ENCODE results near the gene SCRN3.

DNA sequence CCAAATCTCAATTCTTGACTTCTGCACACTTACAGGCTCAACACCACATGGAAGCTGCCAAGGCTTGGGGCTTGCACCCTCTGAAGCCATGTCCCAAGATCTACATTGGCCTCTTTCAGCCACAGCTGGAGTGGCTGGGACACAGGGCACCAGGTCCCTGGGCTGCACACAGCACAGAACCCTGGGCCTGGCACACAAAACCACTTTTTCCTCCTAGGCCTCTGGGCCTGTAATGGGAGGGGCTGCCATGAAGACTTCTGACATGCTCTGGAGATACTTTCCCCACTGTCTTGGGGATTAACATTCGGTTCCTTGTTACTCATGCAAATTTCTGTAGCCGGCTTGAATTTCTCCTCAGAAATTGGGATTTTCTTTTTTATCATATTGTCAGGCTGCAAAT is 30.9 kb upstream of the SCRN3 start:
- TF ChIP-seq CTCF (IDR thresholded peaks at IDR 0.05) = no peak
- no peak for TF ChIP-seq USF2 (IDR thresholded peaks at IDR 0.05; ENCODE audit: borderline replicate concordance, low read depth, low read length)
- TF ChIP-seq PBX3 (IDR thresholded peaks at IDR 0.05) = no peak
- no peak for TF ChIP-seq EZH2phosphoT487 (IDR thresholded peaks at IDR 0.05; ENCODE audit: borderline replicate concordance, low read depth)
- no peak for TF ChIP-seq SMC3 (IDR thresholded peaks at IDR 0.05; ENCODE audit: low read depth, low read length)
- TF ChIP-seq, protein P1, sequence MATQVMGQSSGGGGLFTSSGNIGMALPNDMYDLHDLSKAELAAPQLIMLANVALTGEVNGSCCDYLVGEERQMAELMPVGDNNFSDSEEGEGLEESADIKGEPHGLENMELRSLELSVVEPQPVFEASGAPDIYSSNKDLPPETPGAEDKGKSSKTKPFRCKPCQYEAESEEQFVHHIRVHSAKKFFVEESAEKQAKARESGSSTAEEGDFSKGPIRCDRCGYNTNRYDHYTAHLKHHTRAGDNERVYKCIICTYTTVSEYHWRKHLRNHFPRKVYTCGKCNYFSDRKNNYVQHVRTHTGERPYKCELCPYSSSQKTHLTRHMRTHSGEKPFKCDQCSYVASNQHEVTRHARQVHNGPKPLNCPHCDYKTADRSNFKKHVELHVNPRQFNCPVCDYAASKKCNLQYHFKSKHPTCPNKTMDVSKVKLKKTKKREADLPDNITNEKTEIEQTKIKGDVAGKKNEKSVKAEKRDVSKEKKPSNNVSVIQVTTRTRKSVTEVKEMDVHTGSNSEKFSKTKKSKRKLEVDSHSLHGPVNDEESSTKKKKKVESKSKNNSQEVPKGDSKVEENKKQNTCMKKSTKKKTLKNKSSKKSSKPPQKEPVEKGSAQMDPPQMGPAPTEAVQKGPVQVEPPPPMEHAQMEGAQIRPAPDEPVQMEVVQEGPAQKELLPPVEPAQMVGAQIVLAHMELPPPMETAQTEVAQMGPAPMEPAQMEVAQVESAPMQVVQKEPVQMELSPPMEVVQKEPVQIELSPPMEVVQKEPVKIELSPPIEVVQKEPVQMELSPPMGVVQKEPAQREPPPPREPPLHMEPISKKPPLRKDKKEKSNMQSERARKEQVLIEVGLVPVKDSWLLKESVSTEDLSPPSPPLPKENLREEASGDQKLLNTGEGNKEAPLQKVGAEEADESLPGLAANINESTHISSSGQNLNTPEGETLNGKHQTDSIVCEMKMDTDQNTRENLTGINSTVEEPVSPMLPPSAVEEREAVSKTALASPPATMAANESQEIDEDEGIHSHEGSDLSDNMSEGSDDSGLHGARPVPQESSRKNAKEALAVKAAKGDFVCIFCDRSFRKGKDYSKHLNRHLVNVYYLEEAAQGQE (IDR thresholded peaks at IDR 0.05; ENCODE audit: low read depth, low read length) = no peak
- TF ChIP-seq MAX (IDR thresholded peaks at IDR 0.05; ENCODE audit: low read depth) = no peak
- TF ChIP-seq MXI1 (IDR thresholded peaks at IDR 0.05; ENCODE audit: low read depth, low read length) = no peak
- TF ChIP-seq FOSL2 (IDR thresholded peaks at IDR 0.05; ENCODE audit: borderline replicate concordance, low read depth) = no peak
- no peak for TF ChIP-seq GABPA (IDR thresholded peaks at IDR 0.05; ENCODE audit: low read depth)
- TF ChIP-seq NRF1 (IDR thresholded peaks at IDR 0.05; ENCODE audit: low read depth, low read length) = no peak

All from SK-N-SH (cell line).